HUDEP-2 (cell line): ENCODE data around the gene MKRN2OS.

Experiments used
- DNase-seq, 76 experiments: peaks; one replicate each; lab custom pipeline; 2025; ENCODE audit not compliant: unreplicated experiment in 76 of 76; lab: John Stamatoyannopoulos, UW

Gene MKRN2OS, protein sequence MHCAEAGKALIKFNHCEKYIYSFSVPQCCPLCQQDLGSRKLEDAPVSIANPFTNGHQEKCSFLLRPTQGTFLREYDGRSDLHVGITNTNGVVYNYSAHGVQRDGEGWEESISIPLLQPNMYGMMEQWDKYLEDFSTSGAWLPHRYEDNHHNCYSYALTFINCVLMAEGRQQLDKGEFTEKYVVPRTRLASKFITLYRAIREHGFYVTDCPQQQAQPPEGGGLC

DNA sequence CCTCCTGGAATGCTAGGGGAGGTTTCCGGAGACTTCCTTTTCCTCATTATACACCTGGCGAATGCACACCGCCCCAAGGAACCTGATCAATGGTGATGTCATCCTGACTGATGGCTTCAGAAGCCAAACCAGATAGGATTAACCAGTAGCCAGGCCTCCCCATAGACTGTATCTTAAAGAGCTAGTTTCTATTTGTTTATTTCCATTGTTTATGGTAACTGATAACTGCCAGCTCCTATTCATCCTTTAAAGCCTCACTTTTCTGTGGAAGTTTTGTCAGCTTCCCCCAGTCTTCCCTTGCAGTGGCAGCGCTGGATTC lies at the start of gene MKRN2OS:
MKRN2OS (minus strand) TSS at position 27 of the 319 bp plus-strand sequence. CDS start 35 bp downstream, outside the sequence.
- DNase-seq, result no peak

DNA sequence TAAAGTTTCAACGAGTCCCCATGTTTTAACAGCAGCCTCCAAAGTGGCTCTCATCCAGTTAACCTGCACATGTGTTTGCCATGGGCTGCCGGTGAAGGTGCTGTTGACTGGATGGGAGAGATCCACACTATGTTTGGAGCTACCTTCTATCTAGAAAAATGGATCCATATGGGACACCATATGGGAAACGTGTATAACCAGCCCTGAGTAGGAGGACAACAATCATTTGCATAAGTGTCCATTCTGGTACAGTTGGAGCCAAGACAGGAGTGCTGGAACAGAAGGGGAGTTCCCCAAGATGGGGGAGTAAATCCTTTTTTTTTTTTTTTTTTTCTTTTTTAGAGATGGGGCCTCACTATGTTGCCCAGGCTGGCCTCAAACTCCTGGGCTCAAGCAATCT lies 48.2 kb upstream of the MKRN2OS start:
- no peak for DNase-seq

DNA sequence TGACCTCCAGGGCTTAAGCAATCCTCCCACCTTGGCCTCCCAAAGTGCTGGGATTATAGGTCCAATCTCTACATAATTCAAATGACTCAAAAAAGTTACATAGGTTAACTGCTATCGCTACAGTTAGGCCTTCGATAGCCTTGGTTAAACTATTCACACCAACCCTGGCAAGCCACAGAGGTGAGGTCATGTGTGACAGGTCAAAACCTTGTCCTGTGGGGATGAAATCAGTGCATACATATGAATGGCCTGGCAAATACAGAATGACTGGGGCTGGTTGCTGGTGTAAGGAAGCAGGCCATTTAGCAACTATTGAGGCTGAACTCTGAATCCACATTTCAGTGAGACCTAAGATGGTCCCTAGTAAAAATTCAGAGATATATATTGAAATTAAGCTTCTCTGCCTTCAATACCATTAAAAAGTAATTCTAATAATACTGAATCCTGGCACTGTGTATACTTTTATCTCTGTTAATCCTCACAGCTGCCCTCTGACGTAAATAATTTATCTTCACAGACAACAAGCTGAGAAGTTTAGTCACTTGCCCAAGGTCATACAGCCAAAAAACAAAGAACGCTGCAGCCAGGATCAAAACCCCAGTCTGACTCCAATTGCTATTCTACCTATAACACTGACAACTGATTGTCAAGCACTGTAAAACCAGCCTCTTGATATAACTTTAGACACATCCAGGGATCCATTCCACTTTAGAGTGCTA lies 46.9 kb upstream of the MKRN2OS start:
- DNase-seq, result no peak

DNA sequence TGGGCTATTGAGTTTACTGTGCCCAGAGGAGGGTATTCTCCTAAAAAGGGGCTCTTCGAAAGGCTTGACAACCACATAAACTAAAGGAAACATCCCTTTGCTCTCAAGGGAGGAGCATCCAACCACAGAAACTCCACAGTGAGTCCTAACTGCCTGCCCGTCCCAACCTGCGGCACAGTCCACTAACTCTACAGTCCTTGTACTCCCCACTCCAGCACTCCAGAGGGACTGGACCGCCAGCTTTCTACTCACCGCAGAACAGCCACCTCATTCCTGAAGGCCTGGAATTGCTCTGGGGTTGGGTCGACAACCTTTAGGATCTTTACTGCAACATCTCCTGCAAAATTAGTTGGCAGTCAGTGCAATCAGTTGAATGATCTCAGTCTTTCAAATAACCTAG lies 46.2 kb upstream of the MKRN2OS start:
- no peak for DNase-seq

DNA sequence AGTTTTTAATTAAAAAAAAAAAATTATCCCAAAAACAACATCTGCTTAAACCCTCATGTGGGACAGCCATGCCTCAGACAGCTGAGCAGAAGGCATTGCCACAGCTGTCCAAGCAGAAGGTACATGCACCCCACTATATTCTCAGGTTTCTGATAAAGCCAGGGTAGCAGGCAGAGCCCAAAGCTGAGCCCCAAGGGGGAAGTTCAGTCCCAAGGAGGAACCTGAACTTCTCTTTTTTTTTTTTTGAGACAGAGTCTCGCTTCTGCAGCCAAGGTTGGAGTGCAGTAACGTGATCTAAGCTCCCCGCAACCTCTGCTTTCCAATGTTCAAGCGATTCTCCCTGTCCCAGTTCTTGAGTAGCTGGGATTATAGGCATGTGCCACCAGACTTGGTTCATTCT lies 44.8 kb upstream of the MKRN2OS start:
- DNase-seq, result no peak

DNA sequence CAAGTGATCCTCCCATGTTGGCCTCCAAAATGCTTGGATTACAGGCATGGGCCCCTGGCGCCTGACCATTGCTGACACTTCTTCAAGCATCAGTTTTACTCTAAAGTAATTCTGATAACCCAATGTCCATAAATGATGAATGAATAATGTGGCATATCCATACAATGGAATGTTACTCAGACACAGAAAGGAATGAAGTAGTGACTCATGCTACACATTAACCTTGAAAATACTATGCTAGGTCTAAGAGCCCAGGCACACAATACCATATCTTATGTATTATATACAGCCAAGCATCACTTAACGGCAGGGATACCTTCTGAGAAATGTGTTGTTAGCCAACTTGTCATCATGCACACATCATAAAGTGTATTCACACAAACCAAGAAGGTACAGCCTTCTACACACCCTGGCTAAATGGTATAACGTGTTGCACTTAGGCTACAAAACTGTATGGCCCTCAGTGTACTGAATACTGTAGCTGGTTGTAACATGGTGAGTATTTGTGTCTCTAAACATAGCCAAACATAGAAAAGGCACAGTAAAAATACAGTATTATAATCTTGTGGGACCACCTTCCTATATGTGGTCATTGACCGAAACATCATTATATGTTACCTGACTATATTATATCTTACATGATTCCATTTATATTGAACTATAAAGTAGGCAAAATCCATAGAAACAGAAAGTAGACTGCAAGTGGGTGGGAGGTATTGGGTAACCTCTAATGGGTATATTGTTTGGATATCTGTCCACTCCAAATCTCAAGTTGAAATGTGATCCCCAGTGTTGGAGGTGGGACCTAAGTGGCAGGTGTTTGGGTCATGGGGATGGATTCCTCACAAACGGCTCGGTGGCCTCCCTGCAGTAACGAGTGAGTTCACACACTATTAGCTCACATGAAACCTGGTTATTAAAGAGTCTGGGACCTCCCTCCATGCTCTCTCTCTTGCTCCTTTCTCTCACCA lies 43.0 kb upstream of the MKRN2OS start:
- DNase-seq, result no peak

DNA sequence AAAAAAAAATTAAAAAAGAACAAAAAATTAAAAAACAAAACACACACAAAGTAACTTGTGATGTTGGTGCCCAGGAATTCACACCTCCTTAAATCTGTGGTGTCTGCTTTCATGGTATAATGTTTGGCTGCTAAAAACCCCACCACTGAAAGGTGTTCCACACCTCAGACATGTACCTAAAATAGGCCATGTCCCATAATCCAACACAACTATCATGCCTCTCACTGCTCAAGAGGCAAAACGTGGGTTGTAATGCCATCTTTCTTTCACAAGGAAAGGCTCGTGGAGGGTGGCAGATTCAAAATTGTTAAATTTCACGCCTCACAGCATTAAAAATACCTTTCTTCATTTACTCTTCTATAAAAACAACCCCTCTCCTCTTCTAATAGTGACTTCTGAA lies 41.1 kb upstream of the MKRN2OS start:
- DNase-seq, result no peak

DNA sequence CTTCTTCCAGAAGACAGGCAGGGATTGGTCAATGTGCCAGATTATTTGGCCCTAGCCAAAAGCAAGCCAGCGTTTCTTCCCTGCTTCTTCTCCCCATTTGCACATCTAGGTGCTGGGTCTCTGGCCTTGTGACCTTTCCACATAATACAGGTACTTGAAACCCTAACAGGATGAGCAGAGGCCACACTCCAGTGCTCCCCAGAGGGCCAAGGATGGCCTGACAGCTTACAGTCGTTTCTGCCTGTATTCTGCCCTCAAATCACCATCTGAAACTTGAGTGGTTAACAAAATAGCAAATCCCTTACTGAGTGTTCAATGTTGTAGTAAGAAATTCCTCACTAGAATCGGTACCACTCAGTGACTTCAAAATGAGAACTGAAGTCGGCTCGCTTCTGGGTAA lies 40.7 kb upstream of the MKRN2OS start:
- DNase-seq, result no peak

DNA sequence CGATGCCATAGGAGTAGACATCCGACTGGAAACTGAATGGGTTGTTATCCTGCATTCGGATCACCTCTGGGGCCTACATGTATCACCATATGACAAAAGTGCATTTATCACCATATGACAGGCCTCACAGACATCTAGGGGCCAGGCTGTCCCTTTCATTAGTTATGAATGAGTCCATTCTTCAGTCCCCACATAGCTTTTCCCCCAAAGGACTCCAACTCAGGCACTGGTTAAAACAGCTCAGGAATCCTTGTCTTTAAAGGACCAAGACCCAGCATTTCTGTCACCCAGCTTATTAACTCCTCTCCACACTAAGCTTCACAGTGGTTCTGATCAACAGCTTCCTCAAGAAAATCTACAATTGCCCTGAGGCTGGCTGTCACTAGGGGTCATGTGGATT lies 39.9 kb upstream of the MKRN2OS start:
- DNase-seq, result no peak

DNA sequence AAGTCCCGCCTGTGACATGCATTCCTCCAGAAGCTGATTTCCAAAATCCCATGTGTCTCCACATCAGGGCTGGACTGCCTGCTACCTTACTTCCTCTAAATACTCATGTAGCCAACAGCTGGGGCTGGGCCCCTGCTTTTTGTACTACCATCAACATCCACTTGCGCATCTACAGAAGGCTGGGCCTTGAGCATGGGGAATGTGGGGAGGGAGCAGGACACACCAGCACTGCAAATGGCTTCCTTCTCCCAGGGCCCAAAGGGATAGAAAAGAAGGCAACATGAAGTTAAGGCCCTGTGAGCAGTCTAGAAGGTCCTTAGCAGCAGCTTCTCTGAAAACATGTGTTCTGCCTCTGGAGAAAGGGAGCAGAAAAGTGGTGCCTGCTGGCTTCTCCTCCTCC lies 38.8 kb upstream of the MKRN2OS start:
- DNase-seq, result no peak

DNA sequence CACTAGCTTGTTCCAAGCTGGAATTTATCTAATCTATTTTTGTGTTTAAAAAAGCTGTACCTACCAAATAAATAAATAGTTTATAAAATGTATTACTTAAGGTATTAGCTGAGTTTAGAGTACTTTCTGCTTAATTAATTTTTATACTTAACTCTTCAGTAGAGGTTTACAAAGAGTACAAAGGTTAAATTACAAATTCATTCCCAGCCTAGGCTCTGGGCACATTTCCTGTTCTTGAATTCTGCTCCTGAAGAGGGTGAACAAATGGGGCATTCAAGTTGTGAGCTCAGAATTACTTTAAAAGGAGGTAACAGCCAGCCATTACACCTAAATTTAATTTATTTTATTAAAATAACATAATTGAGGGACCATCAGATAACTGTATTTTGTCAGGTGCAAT lies 38.0 kb upstream of the MKRN2OS start:
- no peak for DNase-seq

DNA sequence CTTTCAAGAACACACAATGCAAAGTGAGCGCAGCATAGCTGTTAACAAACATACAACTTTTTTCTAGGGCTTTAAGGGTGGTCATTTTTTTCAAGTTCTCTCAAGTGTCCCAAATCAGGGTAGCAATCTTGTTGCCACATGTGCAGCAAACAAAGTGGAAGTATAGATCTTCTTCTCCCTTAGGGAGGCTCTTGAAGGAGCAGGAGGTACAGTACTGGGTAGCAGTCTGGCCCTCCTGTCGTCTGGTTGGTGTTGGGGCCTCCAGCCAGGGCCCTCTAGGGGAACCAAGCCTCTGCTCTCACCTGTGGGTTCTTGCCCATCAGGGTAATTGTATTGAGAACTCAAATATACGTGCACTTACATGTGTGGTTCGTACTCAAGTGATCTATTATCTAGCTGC lies 37.4 kb upstream of the MKRN2OS start:
- no peak for DNase-seq

DNA sequence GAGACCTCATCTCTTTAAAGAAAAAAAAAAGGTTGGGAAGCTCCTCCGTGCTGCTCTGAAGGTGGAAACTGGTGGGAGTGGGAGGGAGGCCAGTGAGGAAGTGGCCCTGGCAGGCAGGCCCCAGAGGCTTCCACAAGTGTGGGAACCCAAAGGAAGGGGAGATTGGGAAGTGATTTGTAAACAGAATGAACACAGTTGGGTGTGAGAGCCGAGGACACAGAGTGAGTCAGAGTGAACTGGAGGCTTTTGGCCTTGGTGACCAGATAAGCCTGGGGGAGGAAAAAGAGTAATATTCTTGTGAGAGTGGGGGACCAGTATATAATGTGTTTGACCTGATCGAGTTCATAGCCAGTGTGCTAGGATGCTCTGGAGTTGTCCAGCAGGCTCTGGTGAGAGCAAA lies 34.6 kb upstream of the MKRN2OS start:
- no peak for DNase-seq

DNA sequence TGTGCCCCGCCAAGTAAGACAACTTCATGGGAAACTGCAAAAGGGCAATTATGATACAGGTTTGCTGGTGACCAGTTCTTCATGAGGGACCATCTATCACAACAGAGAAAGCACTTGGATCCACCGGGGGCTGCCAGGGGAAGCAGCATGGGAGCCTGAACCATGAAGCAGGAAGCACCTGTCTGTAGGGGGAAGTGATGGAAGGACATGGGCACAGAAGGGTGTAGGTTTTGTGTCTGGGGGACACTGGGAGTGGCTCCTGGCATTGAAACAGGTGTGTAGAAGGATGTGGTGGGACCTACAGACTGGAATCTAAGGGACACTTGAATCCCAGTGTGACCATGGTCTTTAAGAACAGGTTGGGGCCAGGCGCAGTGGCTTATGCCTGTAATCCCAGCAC lies 34.2 kb upstream of the MKRN2OS start:
- DNase-seq, result no peak

DNA sequence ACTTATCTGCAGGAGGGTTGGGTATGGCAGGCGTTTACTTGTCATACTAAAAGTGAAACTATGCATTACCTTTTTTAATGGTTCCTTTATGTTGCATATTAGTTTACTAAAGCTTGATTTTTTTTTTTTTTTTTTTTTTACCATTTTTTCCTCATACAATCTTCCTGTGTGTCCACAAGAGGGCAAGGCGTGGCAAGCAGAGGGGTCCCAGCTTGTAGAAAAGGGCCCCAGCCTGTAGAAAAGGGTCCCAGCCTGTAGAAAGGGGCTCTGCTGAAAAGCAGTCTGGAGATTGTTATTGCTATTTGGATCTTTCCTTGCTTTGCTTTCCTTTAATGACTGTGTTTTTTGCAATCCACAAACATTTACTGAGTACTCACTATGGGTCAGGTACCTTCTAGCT lies 33.4 kb upstream of the MKRN2OS start:
- no peak for DNase-seq

DNA sequence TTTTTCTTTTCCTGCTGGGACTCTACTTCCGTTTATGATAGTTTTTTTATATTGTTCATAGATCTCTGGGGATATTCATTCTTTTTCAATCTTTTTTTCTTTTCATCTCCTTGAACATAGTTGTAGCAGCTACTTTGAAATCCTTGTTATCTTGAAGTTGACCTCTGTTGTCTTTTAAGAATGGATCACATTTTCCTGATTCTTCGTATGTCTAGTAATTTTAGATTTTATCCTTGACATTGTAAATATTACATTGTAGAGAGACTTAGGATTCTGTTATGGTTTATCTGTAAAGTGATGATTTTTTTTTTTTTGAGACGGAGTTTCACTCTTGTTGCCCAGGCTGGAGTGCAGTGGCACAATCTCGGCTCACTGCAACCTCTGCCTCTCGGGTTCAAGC lies 32.1 kb upstream of the MKRN2OS start:
- DNase-seq, result no peak

DNA sequence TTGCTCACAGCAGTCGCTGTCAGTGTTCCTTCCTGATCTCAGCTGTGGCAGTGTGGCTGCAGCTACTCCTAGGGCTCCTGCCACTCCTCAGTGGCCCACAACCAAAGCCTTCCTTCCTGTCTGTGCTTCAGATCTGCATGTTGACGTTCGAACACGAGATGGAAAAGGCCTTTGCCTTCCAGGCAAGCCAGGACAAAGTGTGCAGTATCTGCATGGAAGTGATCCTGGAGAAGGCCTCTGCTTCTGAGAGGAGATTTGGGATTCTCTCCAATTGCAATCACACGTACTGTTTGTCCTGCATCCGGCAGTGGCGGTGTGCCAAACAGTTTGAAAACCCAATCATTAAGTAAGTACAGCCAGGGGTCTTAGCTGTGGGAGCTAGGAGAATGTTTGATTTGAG lies 29.4 kb upstream of the MKRN2OS start:
- DNase-seq, result no peak

DNA sequence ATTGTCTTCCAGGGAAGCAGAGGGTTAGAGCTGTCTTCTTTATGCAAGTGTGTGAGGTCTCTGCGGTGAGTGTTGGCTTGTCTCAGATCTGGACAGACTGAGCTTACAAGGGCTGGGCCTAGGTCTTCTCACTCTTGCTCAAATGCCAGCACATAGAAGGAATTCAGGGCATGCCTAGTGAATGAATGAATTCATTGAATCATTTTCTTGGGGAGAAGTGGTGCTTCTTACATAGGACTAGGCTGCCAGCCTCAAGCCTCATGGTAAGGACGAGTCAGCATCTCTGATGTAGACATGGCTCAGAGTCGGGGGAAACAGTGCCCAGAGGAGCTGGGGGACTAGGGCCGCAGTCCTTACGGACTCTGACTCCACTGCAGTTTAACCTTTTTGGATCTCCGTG lies 28.8 kb upstream of the MKRN2OS start:
- no peak for DNase-seq

DNA sequence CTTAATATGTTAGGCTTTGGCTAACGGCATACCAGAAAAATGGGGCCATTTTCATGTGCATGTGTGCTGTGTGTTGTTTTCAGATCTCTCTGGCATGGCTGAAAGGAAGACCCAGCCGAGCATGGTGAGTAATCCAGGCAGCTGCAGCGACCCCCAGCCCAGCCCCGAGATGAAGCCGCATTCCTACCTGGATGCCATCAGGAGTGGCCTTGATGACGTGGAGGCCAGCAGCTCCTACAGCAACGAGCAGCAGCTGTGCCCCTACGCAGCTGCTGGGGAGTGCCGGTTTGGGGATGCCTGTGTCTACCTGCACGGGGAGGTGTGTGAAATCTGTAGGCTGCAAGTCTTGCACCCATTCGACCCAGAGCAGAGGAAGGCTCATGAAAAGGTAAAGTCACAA lies 26.7 kb upstream of the MKRN2OS start:
- no peak for DNase-seq

DNA sequence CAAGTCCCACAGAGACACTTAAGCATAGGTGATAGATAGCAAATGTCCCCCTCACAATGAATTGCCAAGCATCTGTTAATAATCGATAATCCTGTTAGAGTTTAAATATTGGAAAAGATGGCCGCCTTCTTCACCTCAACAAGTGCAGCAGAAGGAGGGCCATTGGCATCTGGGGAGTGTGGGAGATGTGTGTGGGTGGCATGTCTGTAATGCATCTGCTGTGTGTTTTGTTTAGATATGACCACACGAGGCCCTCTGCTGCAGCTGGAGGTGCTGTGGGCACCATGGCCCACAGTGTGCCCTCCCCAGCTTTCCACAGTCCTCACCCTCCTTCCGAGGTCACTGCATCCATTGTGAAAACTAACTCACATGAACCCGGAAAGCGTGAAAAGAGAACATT lies 24.5 kb upstream of the MKRN2OS start:
- DNase-seq, result peak in 29 of 76 experiments; percentile 3 to 59 (median 17)

DNA sequence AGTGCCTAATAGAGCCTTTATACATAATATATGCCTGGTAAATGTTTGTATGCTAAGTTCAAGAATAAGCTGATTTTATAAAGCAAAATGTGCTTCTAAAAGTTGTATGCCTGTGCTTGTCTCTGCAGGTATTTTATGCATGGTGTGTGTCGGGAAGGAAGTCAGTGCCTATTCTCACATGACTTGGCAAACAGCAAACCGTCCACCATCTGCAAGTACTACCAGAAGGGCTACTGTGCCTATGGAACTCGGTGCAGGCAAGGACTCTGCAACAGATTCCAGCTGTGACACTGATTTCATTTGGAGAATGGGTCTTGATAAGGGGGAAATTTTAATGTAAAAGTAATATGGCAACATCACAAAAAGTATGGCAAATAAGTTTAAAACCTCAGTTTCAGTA lies 23.4 kb upstream of the MKRN2OS start:
- DNase-seq, result no peak

DNA sequence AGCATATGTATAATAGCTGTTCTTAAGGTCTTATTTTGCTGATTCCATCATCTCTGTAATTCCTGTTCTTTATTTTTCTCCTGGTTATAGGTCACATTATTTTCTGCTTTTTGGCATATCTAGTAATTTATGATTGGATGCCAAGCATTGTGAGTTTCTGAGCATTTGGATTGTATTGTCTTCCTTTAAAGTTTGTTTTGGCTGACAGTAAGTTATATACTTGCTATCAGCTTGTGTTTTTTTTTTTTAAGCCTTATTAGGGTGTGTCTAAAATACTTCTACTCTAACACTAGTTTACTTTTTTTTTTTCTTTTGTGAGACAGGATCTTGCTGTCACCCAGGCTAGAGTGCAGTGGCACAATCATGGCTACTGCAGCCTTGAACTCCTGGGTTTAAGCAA lies 21.7 kb upstream of the MKRN2OS start:
- DNase-seq, result no peak
